ENCODE measurements around the gene GALNT6.

- TF ChIP-seq CTCF (conservative IDR thresholded peaks at IDR 0.05 in 1 of 2, IDR thresholded peaks at IDR 0.05 in 1 of 2; ENCODE audit: extremely low read depth in 1 of 2, insufficient read depth in 1 of 2, low read depth in 1 of 2, low read length in 2 of 2) (no peak), EZH2 (IDR thresholded peaks at IDR 0.05; ENCODE audit: borderline replicate concordance, low read length) (no peak)
Measured at GRCh38 chr12:51382173-51382572, 9.0 kb downstream of the GALNT6 start.

Data from mammary epithelial cell (primary cell).